ENCODE results near the gene ERMAP.

Gene ERMAP

GRCh38 chr1:42830631-42831030 lies 13.7 kb downstream of the ERMAP start:
- Histone ChIP-seq H3K9me3 (ENCODE audit: control insufficient read depth, insufficient read depth, low read length) (no peaks in the 10 kb centered on the region), H3K4me2 (ENCODE audit: low read length) (no peak overlapping the region), H3K27ac (ENCODE audit: low read depth, low read length) (no peak overlapping the region), H4K20me1 (ENCODE audit: control insufficient read depth, insufficient read depth, low read depth, low read length) (no peaks in the 10 kb centered on the region), H3K4me1 (ENCODE audit: control insufficient read depth, low read length) (peaks cover 6% of the 10 kb centered on the region), H3K36me3 (ENCODE audit: control insufficient read depth, low read length) (no peaks in the 10 kb centered on the region), H3K9me2 (replicated peaks; ENCODE audit: control insufficient read depth, low read length) (no peaks in the 10 kb centered on the region), H3F3A (ENCODE audit: control insufficient read depth, insufficient read depth) (no peaks in the 10 kb centered on the region), H3K79me2 (ENCODE audit: control insufficient read depth, low read length) (no peaks in the 10 kb centered on the region), H3K27me3 (ENCODE audit: control insufficient read depth, low read length) (no peaks in the 10 kb centered on the region), H3K4me3 (ENCODE audit: low read length) (no peak overlapping the region)
- TF ChIP-seq CTCF (IDR thresholded peaks at IDR 0.05; ENCODE audit: low read depth, low read length, poor library complexity, severe bottlenecking) (no peak), EZH2phosphoT487 (IDR thresholded peaks at IDR 0.05; ENCODE audit: borderline replicate concordance, low read length) (no peak)

DNA sequence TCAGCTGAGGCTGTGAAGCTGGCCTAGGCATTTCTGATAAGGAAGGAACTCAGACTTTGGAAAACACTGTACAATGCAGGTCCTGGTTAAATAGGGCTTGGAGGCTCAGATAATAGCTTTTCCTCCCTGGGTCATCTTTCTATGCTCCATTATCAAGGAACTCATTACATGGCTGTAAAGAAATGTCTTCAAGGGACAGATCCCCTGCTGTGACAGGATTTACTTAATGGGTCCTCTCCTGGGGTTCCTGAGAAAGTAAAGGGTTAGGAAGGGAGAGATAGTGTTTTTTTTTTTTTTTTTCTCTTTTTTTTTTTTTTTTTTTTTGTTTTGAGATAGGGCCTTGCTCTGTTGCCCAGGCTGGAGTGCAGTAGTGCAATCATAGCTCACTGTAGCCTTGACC lies 14.4 kb downstream of the ERMAP start:
- Histone ChIP-seq H3K27ac (ENCODE audit: low read depth, low read length) (no peak overlapping the region), H3K79me2 (ENCODE audit: control insufficient read depth, low read length) (no peaks in the 10 kb centered on the region), H3K4me1 (ENCODE audit: control insufficient read depth, low read length) (peaks cover 6% of the 10 kb centered on the region), H3K9me3 (ENCODE audit: control insufficient read depth, insufficient read depth, low read length) (no peaks in the 10 kb centered on the region), H3K9me2 (replicated peaks; ENCODE audit: control insufficient read depth, low read length) (no peaks in the 10 kb centered on the region), H3K36me3 (ENCODE audit: control insufficient read depth, low read length) (no peaks in the 10 kb centered on the region), H3K4me3 (ENCODE audit: low read length) (no peak overlapping the region), H3K27me3 (ENCODE audit: control insufficient read depth, low read length) (no peaks in the 10 kb centered on the region), H3F3A (ENCODE audit: control insufficient read depth, insufficient read depth) (no peaks in the 10 kb centered on the region), H3K4me2 (ENCODE audit: low read length) (no peak overlapping the region), H4K20me1 (ENCODE audit: control insufficient read depth, insufficient read depth, low read depth, low read length) (no peaks in the 10 kb centered on the region)
- no peak for TF ChIP-seq CTCF (IDR thresholded peaks at IDR 0.05; ENCODE audit: low read depth, low read length, poor library complexity, severe bottlenecking)
- TF ChIP-seq EZH2phosphoT487 (IDR thresholded peaks at IDR 0.05; ENCODE audit: borderline replicate concordance, low read length), result no peak

- no peaks in the 10 kb centered on the region for H3K79me2 ChIP-seq (ENCODE audit: control insufficient read depth, low read length)
- H3K9me2 ChIP-seq (replicated peaks; ENCODE audit: control insufficient read depth, low read length), result no peaks in the 10 kb centered on the region
- no peaks in the 10 kb centered on the region for H3F3A ChIP-seq (ENCODE audit: control insufficient read depth, insufficient read depth)
- TF ChIP-seq EZH2phosphoT487 (IDR thresholded peaks at IDR 0.05; ENCODE audit: borderline replicate concordance, low read length) (no peak), CTCF (IDR thresholded peaks at IDR 0.05; ENCODE audit: low read depth, low read length, poor library complexity, severe bottlenecking) (no peak)
- no peak overlapping the region for H3K4me3 ChIP-seq (ENCODE audit: low read length)
- H3K27me3 ChIP-seq (ENCODE audit: control insufficient read depth, low read length), result no peaks in the 10 kb centered on the region
- no peaks in the 10 kb centered on the region for H3K9me3 ChIP-seq (ENCODE audit: control insufficient read depth, insufficient read depth, low read length)
- no peaks in the 10 kb centered on the region for H3K36me3 ChIP-seq (ENCODE audit: control insufficient read depth, low read length)
- H3K27ac ChIP-seq (ENCODE audit: low read depth, low read length), result no peak overlapping the region
- no peak overlapping the region for H3K4me2 ChIP-seq (ENCODE audit: low read length)
- H4K20me1 ChIP-seq (ENCODE audit: control insufficient read depth, insufficient read depth, low read depth, low read length), result no peaks in the 10 kb centered on the region
- peaks cover 6% of the 10 kb centered on the region for H3K4me1 ChIP-seq (ENCODE audit: control insufficient read depth, low read length)
Measured at GRCh38 chr1:42832641-42833240, 15.8 kb downstream of the ERMAP start.

Data from DOHH2 (cell line).